Embryonic facial prominence (tissue), 1 donor: ENCODE measurements around the gene FIBCD1.
"Not testable (repeated sequence)": the region's sequence is repeated elsewhere in the genome, so short reads cannot be mapped to it uniquely, and the experiment has no call there.

Source experiments
- DNase-seq: peaks from one replicate; pipeline ENCODE4 v3.0.0-alpha.2; 2016; ENCODE audit errors: extremely low spot score

FIBCD1 gene

GRCh38 chr9:130921989-130922892, 16.8 kb downstream of the FIBCD1 start:
- DNase-seq: no peak

GRCh38 chr9:130921300-130921988, 17.6 kb downstream of the FIBCD1 start:
- DNase-seq: no peak

GRCh38 chr9:130920762-130921299, 18.2 kb downstream of the FIBCD1 start:
- DNase-seq: no peak

- no peak for DNase-seq
Observed at GRCh38 chr9:130920233-130920632, 18.8 kb downstream of the FIBCD1 start.

- no peak for DNase-seq
Observed at GRCh38 chr9:130919559-130920145, 19.4 kb downstream of the FIBCD1 start.

GRCh38 chr9:130918826-130919558, 20.1 kb downstream of the FIBCD1 start:
- DNase-seq: no peak

- DNase-seq: no peak
Observed at GRCh38 chr9:130918101-130918825, 20.8 kb downstream of the FIBCD1 start.

- no peak for DNase-seq
Observed at GRCh38 chr9:130917168-130917960, 21.7 kb downstream of the FIBCD1 start.

GRCh38 chr9:130915096-130915447, 24.0 kb downstream of the FIBCD1 start:
- no peak for DNase-seq

- no peak for DNase-seq
Observed at GRCh38 chr9:130914417-130915095, 24.5 kb downstream of the FIBCD1 start.

- DNase-seq: no peak
Observed at GRCh38 chr9:130913599-130914416, 25.2 kb downstream of the FIBCD1 start.

- DNase-seq: no peak
Observed at GRCh38 chr9:130912932-130913598, 26.0 kb downstream of the FIBCD1 start.

GRCh38 chr9:130911254-130912049, 27.6 kb downstream of the FIBCD1 start:
- no peak for DNase-seq

GRCh38 chr9:130910670-130911069, 28.4 kb downstream of the FIBCD1 start:
- DNase-seq: not testable (repeated sequence)

GRCh38 chr9:130910041-130910440, 29.0 kb downstream of the FIBCD1 start:
- DNase-seq: not testable (repeated sequence)

GRCh38 chr9:130908878-130909355, 30.1 kb downstream of the FIBCD1 start:
- no peak for DNase-seq
